Smooth muscle cell (in vitro differentiated cells): ENCODE data around the gene FAF2. TPM values are rescaled to one million over a fixed set of nuclear protein-coding genes. Genes with fewer than 3 reads are reported as not detected.

Experiments used
- DNase-seq: peaks from one replicate; lab custom pipeline; 2025; ENCODE audit not compliant: unreplicated experiment; lab: John Stamatoyannopoulos, UW
- H2AFZ ChIP-seq: fragments of 200-600 bp; sonication (generic); 2 replicates; pipeline ENCODE4 v1.6.0; 2016; ENCODE audit warnings: antibody characterized with exemption, low read depth, mild to moderate bottlenecking
- H3F3A ChIP-seq: fragments of 200-600 bp; sonication (generic); 2 replicates; pipeline ENCODE4 v1.6.0; 2017; ENCODE audit warnings: antibody characterized with exemption, low read depth
- H3K27ac ChIP-seq: fragments of 200-600 bp; sonication (generic); 2 replicates; pipeline ENCODE4 v1.5.1; 2016; ENCODE audit warnings: low read depth, mild to moderate bottlenecking
- H3K27me3 ChIP-seq: fragments of 200-600 bp; sonication (generic); 2 replicates; pipeline ENCODE4 v1.6.1; 2016; ENCODE audit warnings: low read depth, mild to moderate bottlenecking
- H3K36me3 ChIP-seq: fragments of 200-600 bp; sonication (generic); 2 replicates; pipeline ENCODE4 v1.5.1; 2016; ENCODE audit warnings: low read depth
- H3K4me1 ChIP-seq: fragments of 200-600 bp; sonication (generic); 2 replicates; pipeline ENCODE4 v1.5.1; 2016; ENCODE audit warnings: low read depth
- H3K4me2 ChIP-seq: fragments of 200-600 bp; sonication (generic); 2 replicates; pipeline ENCODE4 v1.6.0; 2016; ENCODE audit warnings: mild to moderate bottlenecking
- H3K4me3 ChIP-seq: fragments of 200-600 bp; sonication (generic); 2 replicates; pipeline ENCODE4 v1.5.1; 2016; ENCODE audit warnings: mild to moderate bottlenecking
- H3K79me2 ChIP-seq: fragments of 200-600 bp; sonication (generic); 2 replicates; pipeline ENCODE4 v1.6.0; 2016; ENCODE audit warnings: low read depth, mild to moderate bottlenecking
- H3K9ac ChIP-seq: fragments of 200-600 bp; sonication (generic); 2 replicates; pipeline ENCODE4 v1.6.0; 2016; ENCODE audit warnings: low read depth
- H3K9me3 ChIP-seq: fragments of 200-600 bp; sonication (generic); replicated peaks from 2 replicates; pipeline ENCODE4 v1.5.1; 2016; ENCODE audit warnings: low read depth
- H4K20me1 ChIP-seq: fragments of 200-600 bp; sonication (generic); 2 replicates; pipeline ENCODE4 v1.6.0; 2016; ENCODE audit warnings: low read depth
- CTCF ChIP-seq: fragments of 200-600 bp; sonication (generic); IDR thresholded peaks from 2 replicates; pipeline ENCODE4 v1.5.1; 2017; ENCODE audit warnings: borderline replicate concordance, mild to moderate bottlenecking, antibody characterized with exemption; ENCODE audit not compliant: insufficient read depth, poor library complexity, severe bottlenecking
- WGBS: methylation state at CpG from one replicate; pipeline ENCODE4 v1.1.7; 2016; ENCODE audit warnings: low lambda C conversion rate; 5-methylcytosine and 5-hydroxymethylcytosine counted together
- polyA plus RNA-seq: library from polyadenylated mRNA; unstranded; fragments of >200 nt; fragmentation: Nextera tagmentation; extraction: Ambion mirVana; gene quantifications from 2 replicates; pipeline ENCODE4 v1.2.1, GENCODE V29; 2016
- total RNA-seq: library from RNA; depleted of rRNA; stranded (reverse); fragments of >200 nt; gene quantifications from 2 replicates; pipeline ENCODE4 v1.2.3, GENCODE V29; 2014

FAF2 gene
- total and polyA plus RNA-seq, 2 experiments from 2014 or later = 38.2 to 51.3 TPM

- Histone ChIP-seq H3K27ac (no peak overlapping the region), H3F3A (peaks cover 6% of the 10 kb centered on the region), H2AFZ (no peak overlapping the region), H3K4me2 (no peak overlapping the region), H3K9me3 (no peaks in the 10 kb centered on the region), H3K4me3 (no peak overlapping the region), H3K27me3 (no peaks in the 10 kb centered on the region), H4K20me1 (peaks cover 6% of the 10 kb centered on the region), H3K4me1 (no peaks in the 10 kb centered on the region), H3K9ac (no peak overlapping the region), H3K79me2 (peaks cover 6% of the 10 kb centered on the region), H3K36me3 (no peaks in the 10 kb centered on the region)
- 89% methylated on average over 5 of the region's 5 CpGs for WGBS
- DNase-seq = no peak
- TF ChIP-seq CTCF = no peak
These were observed 28.1 kb upstream of the FAF2 start for GRCh38 chr5:176420086-176420485.

- Histone ChIP-seq H3K36me3 (no peaks in the 10 kb centered on the region), H3F3A (no peaks in the 10 kb centered on the region), H3K4me1 (no peaks in the 10 kb centered on the region), H3K79me2 (no peaks in the 10 kb centered on the region), H3K9ac (no peak overlapping the region), H3K27me3 (no peaks in the 10 kb centered on the region), H4K20me1 (no peaks in the 10 kb centered on the region), H3K27ac (no peak overlapping the region), H3K4me3 (no peak overlapping the region), H3K4me2 (no peak overlapping the region), H2AFZ (no peak overlapping the region), H3K9me3 (no peaks in the 10 kb centered on the region)
- no peak for TF ChIP-seq CTCF
- no peak for DNase-seq
- WGBS = 81% methylated on average over 2 of the region's 2 CpGs
These were observed 27.1 kb upstream of the FAF2 start for GRCh38 chr5:176420972-176421544.

GRCh38 chr5:176424181-176424580, 24.0 kb upstream of the FAF2 start:
- Histone ChIP-seq H3K36me3 (no peaks in the 10 kb centered on the region), H3K27me3 (no peaks in the 10 kb centered on the region), H3K4me2 (no peak overlapping the region), H3F3A (no peaks in the 10 kb centered on the region), H2AFZ (no peak overlapping the region), H3K4me1 (no peaks in the 10 kb centered on the region), H3K9ac (no peak overlapping the region), H3K9me3 (no peaks in the 10 kb centered on the region), H3K79me2 (no peaks in the 10 kb centered on the region), H3K4me3 (no peak overlapping the region), H3K27ac (no peak overlapping the region), H4K20me1 (no peaks in the 10 kb centered on the region)
- no peak for TF ChIP-seq CTCF
- WGBS = 75% methylated on average over 3 of the region's 3 CpGs
- DNase-seq = no peak

- H4K20me1 ChIP-seq = no peaks in the 10 kb centered on the region
- no peak overlapping the region for H2AFZ ChIP-seq
- no peak overlapping the region for H3K4me2 ChIP-seq
- H3K27ac ChIP-seq = no peak overlapping the region
- H3K9ac ChIP-seq = no peak overlapping the region
- H3K4me1 ChIP-seq = no peaks in the 10 kb centered on the region
- H3K79me2 ChIP-seq = no peaks in the 10 kb centered on the region
- WGBS = 86% methylated on average over 1 of the region's 1 CpG
- no peak overlapping the region for H3K4me3 ChIP-seq
- no peaks in the 10 kb centered on the region for H3F3A ChIP-seq
- TF ChIP-seq CTCF = no peak
- no peaks in the 10 kb centered on the region for H3K9me3 ChIP-seq
- H3K36me3 ChIP-seq = no peaks in the 10 kb centered on the region
- no peak for DNase-seq
- H3K27me3 ChIP-seq = peaks cover 5% of the 10 kb centered on the region
These were observed 23.0 kb upstream of the FAF2 start for GRCh38 chr5:176425138-176425537.
